Right lobe of liver (tissue), 6 donors: Measurements from ENCODE around the gene TAS2R40. TPM values are rescaled to one million over a fixed set of nuclear protein-coding genes. Genes with fewer than 3 reads are reported as not detected.

Experiments
- ATAC-seq, 4 donors: fragments of 200-7000 bp; cut with Tn5 transposase; one replicate each; pipeline ENCODE4 v1.9.1; 2020; ENCODE audit warnings: mild to moderate bottlenecking in 4 of 4, moderate library complexity in 4 of 4
- DNase-seq, 3 donors: peaks; one replicate each; pipeline ENCODE4 v3.0.0-alpha.2; 2020
- H3K27ac ChIP-seq, 3 donors: fragments of 200-600 bp; one replicate each; pipeline ENCODE4 v1.8.0; 2022
- H3K27me3 ChIP-seq, 2 donors: fragments of 200-600 bp; one replicate each; pipeline ENCODE4 v1.8.0; 2022
- H3K36me3 ChIP-seq, 4 donors: fragments of 200-600 bp; sonication (generic) in 1 of 4; one replicate each; pipeline versions ENCODE4 v1.5.1 to v1.8.0; 2017 to 2022; ENCODE audit warnings: control low read depth in 1 of 4
- H3K4me1 ChIP-seq, 4 donors: fragments of 200-600 bp; sonication (generic) in 1 of 4; one replicate each; pipeline versions ENCODE4 v1.5.1 to v1.8.0; 2017 to 2022; ENCODE audit warnings: control low read depth in 1 of 4
- H3K4me3 ChIP-seq, 3 donors: fragments of 200-600 bp; one replicate each; pipeline ENCODE4 v1.8.0; 2022
- H3K9me3 ChIP-seq, 4 donors: fragments of 200-600 bp; sonication (generic) in 1 of 4; one replicate each; pipeline versions ENCODE4 v1.5.1 to v1.8.0; 2017 to 2022; ENCODE audit warnings: control low read depth in 1 of 4
- POLR2A ChIP-seq: fragments of 450-650 bp; IDR thresholded peaks from one replicate; pipeline ENCODE4 v1.6.1; 2017; ENCODE audit warnings: antibody characterized with exemption, mild to moderate bottlenecking
- WGBS: methylation state at CpG from one replicate; pipeline ENCODE4 v1.1.6; 2018; ENCODE audit warnings: low coverage, low lambda C conversion rate; ENCODE audit not compliant: insufficient coverage; ENCODE audit errors: missing lambda C conversion rate; 5-methylcytosine and 5-hydroxymethylcytosine counted together
- intact Hi-C, 2 donors: fragments of 100-400 bp; cut with DNase I; formaldehyde crosslinking; loops; one replicate each; pipeline versions ENCODE4 v1.11.2 to v1.14.1; 2022
- total RNA-seq, 6 experiments: library from RNA; depleted of rRNA in 2 of 6; stranded (reverse); fragments of >200 nt in 2 of 6; fragmentation: NEBNext Ultra II Directional in 3 of 6; extraction: Animal tissue kit (Norgen Biotek cat#: 25700) in 3 of 6; gene quantifications; one replicate each; pipeline versions ENCODE4 v1.1.0 to v1.2.4, GENCODE V29; 2016 to 2023
- TF ChIP-seq, protein P1 (sequence below), 4 donors: fragments of 200-600 bp in 3 of 4; fragments of 450-650 bp in 1 of 4; IDR thresholded peaks; one replicate each; pipeline versions ENCODE4 v1.5.1 to v1.8.0; 2016 to 2022; ENCODE audit warnings: antibody characterized with exemption in 4 of 4, mild to moderate bottlenecking in 2 of 4
- donor health status: DM: no; HTN: yes; CAD: no.
- donor health status: DM: no; HTN: no; CAD: no.
- donor health status: DM: no; HTN: no; CAD: no.
- donor health status: DM: no; HTN: yes; CAD: no.
- donor health status: DM: no; HTN: yes; CAD: no.

Gene TAS2R40
- total RNA-seq, 6 experiments from 2014 or later, result not detected

DNA sequence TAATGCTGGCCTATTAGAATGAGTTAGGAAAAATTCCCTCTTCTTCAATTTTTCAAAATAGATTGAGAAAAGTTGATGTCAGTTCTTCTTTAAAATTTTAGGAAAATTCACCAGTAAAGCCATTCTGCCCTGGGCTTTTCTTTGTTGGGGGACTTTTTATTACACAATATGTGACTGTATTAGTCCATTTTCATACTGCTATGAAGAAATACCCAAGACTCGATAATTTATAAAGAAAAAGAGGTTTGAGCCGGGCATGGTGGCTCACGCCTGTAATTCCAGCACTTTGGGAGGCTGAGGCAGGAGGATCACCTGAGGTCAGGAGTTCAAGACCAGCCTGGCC, 12.7 kb downstream of the TAS2R40 start:
- intact Hi-C loops, result no loop called here
- no peaks in the 10 kb centered on the region for H3K9me3 ChIP-seq
- TF ChIP-seq, protein P1, sequence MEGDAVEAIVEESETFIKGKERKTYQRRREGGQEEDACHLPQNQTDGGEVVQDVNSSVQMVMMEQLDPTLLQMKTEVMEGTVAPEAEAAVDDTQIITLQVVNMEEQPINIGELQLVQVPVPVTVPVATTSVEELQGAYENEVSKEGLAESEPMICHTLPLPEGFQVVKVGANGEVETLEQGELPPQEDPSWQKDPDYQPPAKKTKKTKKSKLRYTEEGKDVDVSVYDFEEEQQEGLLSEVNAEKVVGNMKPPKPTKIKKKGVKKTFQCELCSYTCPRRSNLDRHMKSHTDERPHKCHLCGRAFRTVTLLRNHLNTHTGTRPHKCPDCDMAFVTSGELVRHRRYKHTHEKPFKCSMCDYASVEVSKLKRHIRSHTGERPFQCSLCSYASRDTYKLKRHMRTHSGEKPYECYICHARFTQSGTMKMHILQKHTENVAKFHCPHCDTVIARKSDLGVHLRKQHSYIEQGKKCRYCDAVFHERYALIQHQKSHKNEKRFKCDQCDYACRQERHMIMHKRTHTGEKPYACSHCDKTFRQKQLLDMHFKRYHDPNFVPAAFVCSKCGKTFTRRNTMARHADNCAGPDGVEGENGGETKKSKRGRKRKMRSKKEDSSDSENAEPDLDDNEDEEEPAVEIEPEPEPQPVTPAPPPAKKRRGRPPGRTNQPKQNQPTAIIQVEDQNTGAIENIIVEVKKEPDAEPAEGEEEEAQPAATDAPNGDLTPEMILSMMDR (IDR thresholded peaks at IDR 0.05), result no peak
- no peak for TF ChIP-seq POLR2A
- H3K27ac ChIP-seq, result no peak overlapping the region
- WGBS, result 57% methylated on average over 3 of the region's 3 CpGs
- no peak overlapping the region for H3K4me3 ChIP-seq
- DNase-seq, result no peak
- H3K27me3 ChIP-seq, result no peaks in the 10 kb centered on the region
- no peaks in the 10 kb centered on the region for H3K36me3 ChIP-seq
- ATAC-seq, result no peak
- peaks cover 0 to under 1% (median 0%) of the 10 kb centered on the region in 4 donors for H3K4me1 ChIP-seq

DNA sequence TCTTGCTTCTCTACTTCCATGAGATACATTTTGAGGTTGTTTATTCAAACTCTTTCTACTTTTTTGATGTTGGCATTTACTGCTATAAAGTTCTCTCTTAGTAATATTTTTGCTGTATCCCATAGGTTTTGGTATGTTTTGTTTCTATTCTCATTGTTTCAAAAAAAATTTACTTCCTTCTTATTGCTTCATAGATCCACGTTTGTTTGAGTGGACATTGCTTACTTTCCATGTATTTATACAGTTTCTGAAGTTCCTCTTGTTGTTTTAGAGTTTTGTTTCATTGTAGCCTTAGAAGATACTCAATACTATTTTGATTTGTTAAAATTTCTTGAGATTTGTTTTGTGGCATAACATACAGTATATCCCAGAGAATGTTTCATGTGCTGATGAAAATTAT, 13.7 kb downstream of the TAS2R40 start:
- Histone ChIP-seq H3K4me1 (peaks cover 0 to 8% (median 0%) of the 10 kb centered on the region in 4 donors), H3K4me3 (no peak overlapping the region), H3K36me3 (no peaks in the 10 kb centered on the region), H3K27me3 (no peaks in the 10 kb centered on the region), H3K27ac (no peak overlapping the region), H3K9me3 (no peaks in the 10 kb centered on the region)
- TF ChIP-seq POLR2A, result no peak
- TF ChIP-seq, protein P1 (IDR thresholded peaks at IDR 0.05), result no peak
- DNase-seq, result no peak
- 19% methylated on average over 1 of the region's 1 CpG for WGBS
- intact Hi-C loops, result no loop called here
- ATAC-seq, result no peak

DNA sequence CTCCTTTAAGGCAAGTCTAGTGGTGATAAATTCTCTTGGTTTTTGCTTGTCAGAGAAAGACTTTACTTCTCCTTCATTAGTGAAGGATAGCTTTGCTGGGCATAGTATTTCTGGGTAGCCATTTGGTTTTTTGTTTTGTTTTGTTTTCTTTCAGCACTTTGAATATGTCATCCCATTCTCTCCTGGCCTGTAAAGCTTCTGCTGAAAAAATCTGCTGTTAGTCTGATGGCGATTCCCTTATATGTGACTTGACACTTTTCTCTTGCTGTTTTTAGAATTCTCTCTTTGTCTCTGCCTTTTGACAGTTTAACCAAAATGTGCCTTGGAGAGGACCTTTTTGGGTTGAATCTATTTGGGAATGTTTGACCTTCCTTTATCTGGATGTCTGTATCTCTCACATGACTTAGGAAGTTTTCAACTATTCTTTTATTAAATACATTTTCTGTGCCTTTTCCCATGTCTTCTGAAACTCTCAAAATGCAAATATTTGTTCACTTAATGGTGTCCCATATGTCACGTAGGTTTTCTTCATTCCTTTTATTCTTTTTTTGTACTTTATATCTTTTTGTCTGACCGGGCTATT, 14.7 kb downstream of the TAS2R40 start:
- Histone ChIP-seq H3K4me1 (peaks cover 0 to 16% (median 0%) of the 10 kb centered on the region in 4 donors), H3K27ac (no peak overlapping the region), H3K9me3 (no peaks in the 10 kb centered on the region), H3K4me3 (no peak overlapping the region), H3K27me3 (no peaks in the 10 kb centered on the region), H3K36me3 (no peaks in the 10 kb centered on the region)
- DNase-seq (no peak), ATAC-seq (no peak)
- TF ChIP-seq, protein P1 (IDR thresholded peaks at IDR 0.05), result no peak
- TF ChIP-seq POLR2A, result no peak
- intact Hi-C loops, result no loop called here
- WGBS, result 73% methylated on average over 3 of the region's 3 CpGs

DNA sequence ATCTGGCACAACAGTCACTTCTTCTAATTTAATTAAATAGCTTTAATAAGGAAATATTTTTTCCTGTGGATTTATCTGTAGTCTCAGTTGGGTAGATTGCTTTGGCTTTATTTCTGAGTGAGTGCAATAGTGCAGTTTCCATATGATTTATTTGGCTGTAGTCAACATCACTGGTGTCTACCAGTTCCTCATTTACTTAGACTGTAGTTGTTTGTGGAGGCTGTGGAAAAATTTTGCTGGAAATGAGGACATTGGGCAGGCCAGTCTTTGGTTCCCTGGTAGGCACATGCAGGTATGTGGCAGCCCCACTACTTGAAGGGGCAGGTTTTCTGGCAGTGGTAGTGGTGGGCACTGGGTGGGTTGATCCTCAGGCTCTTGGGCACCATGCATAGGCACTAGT, 15.5 kb downstream of the TAS2R40 start:
- no peak for ATAC-seq
- TF ChIP-seq, protein P1 (IDR thresholded peaks at IDR 0.05), result no peak
- TF ChIP-seq POLR2A, result no peak
- no peak for DNase-seq
- intact Hi-C loops, result no loop called here
- Histone ChIP-seq H3K9me3 (no peaks in the 10 kb centered on the region), H3K27me3 (no peaks in the 10 kb centered on the region), H3K4me1 (peaks cover 0 to 16% (median 0%) of the 10 kb centered on the region in 4 donors), H3K36me3 (no peaks in the 10 kb centered on the region), H3K27ac (no peak overlapping the region), H3K4me3 (no peak overlapping the region)
